ENCODE data around the gene HOXC11. TPM values are rescaled to one million over a fixed set of nuclear protein-coding genes. Genes with fewer than 3 reads are reported as not detected.

Gene HOXC11
- total RNA-seq, 2 experiments from 2014 or later: not detected

DNA sequence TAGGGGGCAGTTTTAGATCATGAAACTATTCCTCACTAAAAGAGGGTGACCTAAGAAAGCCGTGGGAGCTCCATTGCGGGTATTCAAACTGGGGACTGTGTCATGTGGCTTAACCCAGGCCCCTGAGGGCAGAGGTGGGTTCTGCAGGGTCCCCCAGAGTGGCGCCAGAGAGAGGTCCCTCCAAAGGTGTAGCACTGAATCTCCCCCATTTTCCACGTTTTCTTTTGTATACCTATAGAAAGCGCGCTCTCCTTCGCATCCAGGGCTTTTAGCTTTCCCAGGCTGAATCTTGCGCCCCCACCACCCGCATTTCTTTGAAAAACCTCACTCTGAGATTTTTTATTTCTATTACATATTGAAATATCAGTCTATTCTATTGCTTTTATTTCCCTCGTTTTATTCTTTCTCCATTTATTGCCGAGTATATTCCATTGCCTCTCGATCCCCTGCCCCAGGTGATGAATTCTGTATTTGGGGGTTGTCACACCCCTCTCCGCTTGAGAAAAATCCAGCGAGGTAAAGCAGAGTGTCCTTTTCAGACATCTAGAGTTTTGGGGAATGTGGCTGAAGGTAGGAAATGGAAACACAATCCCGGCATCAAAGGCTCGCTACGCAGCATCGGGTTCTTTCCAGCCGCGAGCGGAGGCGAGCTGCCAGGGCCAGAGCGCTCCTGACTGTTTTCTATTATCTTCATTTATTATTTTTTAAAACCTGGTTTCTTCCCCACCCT lies 35.2 kb upstream of the HOXC11 start:
- intact Hi-C loops (cut with micrococcal nuclease): no loop called here
- DNase-seq: no peak
- Mint-ChIP-seq H3K4me3 (no peak overlapping the region), H3K4me1 (ENCODE audit: low read depth) (peaks cover 8% of the 10 kb centered on the region), H3K27ac (no peak overlapping the region), H3K27me3 (peaks cover 80% of the 10 kb centered on the region), H3K36me3 (no peaks in the 10 kb centered on the region), H3K9me3 (no peaks in the 10 kb centered on the region)
- ChIA-PET POLR2A (no interaction called here), CTCF (interaction anchor here (1.0 to 2.7 kb wide), 2 partner anchors 68 to 254 kb away, joined by 5 to 8 read pairs; no protein-coding TSS in a partner anchor)

- peaks cover 77% of the 10 kb centered on the region for H3K27me3 Mint-ChIP-seq
- H3K4me1 Mint-ChIP-seq (ENCODE audit: low read depth): peaks cover 8% of the 10 kb centered on the region
- no peak within 1 kb of the TSS for H3K27ac Mint-ChIP-seq
- ChIA-PET POLR2A (no interaction called here), CTCF (interaction anchor here (2.7 kb wide), 1 partner anchor 67 kb away, joined by 8 read pairs; no protein-coding TSS in a partner anchor)
- no peaks in the 10 kb centered on the region for H3K36me3 Mint-ChIP-seq
- H3K4me3 Mint-ChIP-seq: peak within 1 kb of the TSS; percentile 21
- intact Hi-C loops (cut with micrococcal nuclease): no loop called here
- no peaks in the 10 kb centered on the region for H3K9me3 Mint-ChIP-seq
- peak; percentile 55 for DNase-seq
Observed at GRCh38 chr12:53938326-53939140, 34.4 kb upstream of the HOXC11 start, which contains the start of gene HOXC13. TSS of gene HOXC13 (plus strand) at chr12:53938831. CDS start at chr12:53938907, 76 bp downstream.

DNA sequence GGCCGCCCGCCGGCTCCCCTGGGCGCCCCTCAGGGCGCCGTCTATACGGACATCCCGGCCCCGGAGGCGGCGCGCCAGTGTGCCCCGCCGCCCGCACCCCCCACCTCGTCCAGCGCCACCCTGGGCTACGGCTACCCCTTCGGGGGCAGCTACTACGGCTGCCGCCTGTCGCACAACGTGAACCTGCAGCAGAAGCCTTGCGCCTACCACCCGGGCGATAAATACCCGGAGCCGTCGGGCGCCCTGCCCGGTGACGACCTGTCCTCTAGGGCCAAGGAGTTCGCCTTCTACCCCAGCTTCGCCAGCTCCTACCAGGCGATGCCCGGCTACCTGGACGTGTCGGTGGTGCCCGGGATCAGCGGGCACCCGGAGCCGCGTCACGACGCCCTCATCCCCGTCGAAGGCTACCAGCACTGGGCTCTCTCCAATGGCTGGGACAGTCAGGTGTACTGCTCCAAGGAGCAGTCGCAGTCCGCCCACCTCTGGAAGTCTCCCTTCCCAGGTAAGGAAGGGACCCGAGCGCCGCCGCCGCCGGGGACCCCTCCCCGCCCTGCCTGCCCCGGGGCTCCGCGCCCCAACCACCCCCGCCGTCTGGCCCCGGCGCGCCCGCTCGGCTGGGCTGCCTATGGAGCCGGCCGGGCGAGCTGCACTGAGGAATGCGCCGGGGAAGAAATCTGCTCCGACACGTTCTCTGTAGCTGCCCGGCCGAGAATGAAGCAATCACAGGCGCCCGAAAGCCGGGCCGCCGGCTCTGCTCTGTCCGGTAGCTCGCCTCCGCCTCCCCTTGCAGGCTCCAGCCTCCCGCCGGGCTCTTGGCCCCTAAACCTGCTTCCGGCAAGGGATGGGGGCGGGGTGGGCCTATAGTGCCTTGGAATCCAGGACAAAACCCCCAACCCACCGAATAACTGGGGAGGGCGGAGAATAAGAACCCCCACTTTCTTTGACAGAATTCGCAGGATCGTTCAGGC lies 33.5 kb upstream of the HOXC11 start:
- H3K9me3 Mint-ChIP-seq: no peaks in the 10 kb centered on the region
- H3K27me3 Mint-ChIP-seq: peaks cover 77% of the 10 kb centered on the region
- peaks cover 8% of the 10 kb centered on the region for H3K4me1 Mint-ChIP-seq (ENCODE audit: low read depth)
- CTCF ChIA-PET: interaction anchor here (1.3 to 2.7 kb wide), 3 partner anchors 13 to 262 kb away, joined by 3 to 8 read pairs (median 4); no protein-coding TSS in a partner anchor
- no peaks in the 10 kb centered on the region for H3K36me3 Mint-ChIP-seq
- H3K4me3 Mint-ChIP-seq: peak overlapping the region; percentile 21
- intact Hi-C loops (cut with micrococcal nuclease): no loop called here
- DNase-seq: no peak
- POLR2A ChIA-PET: no interaction called here
- H3K27ac Mint-ChIP-seq: no peak overlapping the region

DNA sequence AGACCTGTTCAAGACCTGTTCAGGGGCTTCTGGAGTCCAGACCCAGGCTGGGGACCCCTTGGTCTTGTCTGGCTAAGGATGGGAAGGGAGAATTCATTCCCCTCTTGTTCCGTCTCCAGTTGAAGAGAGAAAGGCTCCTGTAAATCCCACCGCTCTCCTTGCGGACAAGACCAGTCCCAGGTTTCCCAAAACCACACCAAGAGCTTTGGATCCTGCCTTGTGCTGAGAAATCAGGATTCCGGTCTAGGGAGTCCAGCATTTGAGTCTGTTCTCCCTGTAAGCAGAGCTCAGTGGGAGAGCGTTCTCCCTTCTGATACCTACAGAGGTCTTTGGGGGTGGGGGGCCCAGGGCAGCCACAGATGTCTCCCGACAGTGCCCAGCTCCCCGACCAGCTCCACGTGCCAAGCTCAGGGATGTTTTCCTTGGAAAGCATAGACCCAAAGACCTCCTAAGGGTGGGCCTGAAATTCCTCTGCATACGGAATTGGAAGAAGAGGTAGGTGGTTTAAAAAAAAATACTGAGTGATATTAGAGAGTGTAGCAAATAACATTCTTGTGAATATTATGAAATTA lies 32.4 kb upstream of the HOXC11 start:
- intact Hi-C loops (cut with micrococcal nuclease): no loop called here
- H3K4me1 Mint-ChIP-seq (ENCODE audit: low read depth): peaks cover 8% of the 10 kb centered on the region
- H3K4me3 Mint-ChIP-seq: no peak overlapping the region
- no peaks in the 10 kb centered on the region for H3K36me3 Mint-ChIP-seq
- H3K27ac Mint-ChIP-seq: no peak overlapping the region
- ChIA-PET CTCF (interaction anchor here (1.2 to 2.7 kb wide), 4 partner anchors 12 to 261 kb away, joined by 3 to 8 read pairs (median 4); partner anchors contain the start of gene HOXC5), POLR2A (no interaction called here)
- H3K9me3 Mint-ChIP-seq: no peaks in the 10 kb centered on the region
- peaks cover 77% of the 10 kb centered on the region for H3K27me3 Mint-ChIP-seq
- DNase-seq: no peak

GRCh38 chr12:53941187-53941586 lies 31.7 kb upstream of the HOXC11 start:
- H3K9me3 Mint-ChIP-seq: no peaks in the 10 kb centered on the region
- no peaks in the 10 kb centered on the region for H3K36me3 Mint-ChIP-seq
- H3K27me3 Mint-ChIP-seq: peaks cover 77% of the 10 kb centered on the region
- H3K4me1 Mint-ChIP-seq (ENCODE audit: low read depth): peaks cover 5% of the 10 kb centered on the region
- no peak for DNase-seq
- H3K27ac Mint-ChIP-seq: no peak overlapping the region
- H3K4me3 Mint-ChIP-seq: no peak overlapping the region
- intact Hi-C loops (cut with micrococcal nuclease): no loop called here
- POLR2A ChIA-PET: no interaction called here
- CTCF ChIA-PET: interaction anchor here (1.2 kb wide), 1 partner anchor 91 kb away, joined by 3 read pairs; the partner anchor contains the start of gene HOXC5

DNA sequence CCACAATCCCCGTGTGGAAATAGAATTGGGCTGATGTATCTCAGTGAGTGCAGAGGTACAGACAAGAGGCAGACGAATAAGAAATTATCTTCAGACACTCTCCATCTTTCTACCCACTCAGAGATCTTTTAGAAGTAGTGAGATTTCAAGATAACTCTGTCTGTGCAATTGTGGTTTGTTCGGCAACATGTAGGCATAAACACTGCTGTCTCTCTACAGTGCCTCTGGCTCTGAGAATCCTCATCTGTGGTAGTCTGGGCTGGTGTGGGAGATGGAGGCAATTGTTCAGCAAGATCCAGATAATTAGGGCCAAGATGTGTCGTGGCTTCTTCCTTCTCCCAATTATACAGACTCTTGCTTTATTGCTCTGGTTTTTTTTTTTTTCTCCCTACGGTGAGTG lies 31.2 kb upstream of the HOXC11 start:
- intact Hi-C loops (cut with micrococcal nuclease): no loop called here
- Mint-ChIP-seq H3K4me3 (no peak overlapping the region), H3K9me3 (no peaks in the 10 kb centered on the region), H3K4me1 (ENCODE audit: low read depth) (peaks cover 5% of the 10 kb centered on the region), H3K27me3 (peaks cover 76% of the 10 kb centered on the region), H3K36me3 (no peaks in the 10 kb centered on the region), H3K27ac (no peak overlapping the region)
- no peak for DNase-seq
- ChIA-PET CTCF (no interaction called here), POLR2A (no interaction called here)

DNA sequence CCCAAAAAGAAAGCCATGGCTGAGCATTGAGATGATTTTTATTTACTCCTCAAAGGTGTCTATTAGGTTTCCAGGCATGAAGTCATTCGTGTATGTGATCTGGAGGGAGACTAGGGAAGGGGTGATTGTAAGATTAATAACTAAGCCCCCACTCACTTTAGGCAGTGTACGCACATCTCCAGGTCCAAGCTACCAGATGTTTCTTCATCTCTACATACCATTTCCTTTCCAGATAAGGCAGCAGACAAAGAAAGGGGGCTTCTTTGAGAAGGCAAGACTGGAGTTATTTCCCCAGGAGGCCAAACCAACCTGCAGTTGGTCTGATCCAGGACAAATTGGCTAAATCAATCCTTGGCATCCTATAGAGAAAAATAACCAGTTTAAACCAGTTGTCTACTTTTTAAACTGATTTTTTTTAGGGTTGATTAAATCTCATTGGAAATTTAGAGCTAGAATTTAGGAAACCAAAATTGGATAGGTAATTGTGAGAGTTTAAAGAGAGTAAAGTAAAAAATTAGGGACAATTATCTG lies 30.4 kb upstream of the HOXC11 start:
- H3K27me3 Mint-ChIP-seq: peaks cover 76% of the 10 kb centered on the region
- no peak overlapping the region for H3K4me3 Mint-ChIP-seq
- POLR2A ChIA-PET: no interaction called here
- H3K4me1 Mint-ChIP-seq (ENCODE audit: low read depth): peaks cover 5% of the 10 kb centered on the region
- CTCF ChIA-PET: interaction anchor here (0.6 kb wide), 1 partner anchor 259 kb away, joined by 3 read pairs; no protein-coding TSS in a partner anchor
- no peaks in the 10 kb centered on the region for H3K36me3 Mint-ChIP-seq
- intact Hi-C loops (cut with micrococcal nuclease): no loop called here
- no peak for DNase-seq
- no peaks in the 10 kb centered on the region for H3K9me3 Mint-ChIP-seq
- H3K27ac Mint-ChIP-seq: no peak overlapping the region

GRCh38 chr12:53944209-53944608 lies 28.7 kb upstream of the HOXC11 start:
- POLR2A ChIA-PET: no interaction called here
- no peak overlapping the region for H3K27ac Mint-ChIP-seq
- H3K4me3 Mint-ChIP-seq: no peak overlapping the region

DNA sequence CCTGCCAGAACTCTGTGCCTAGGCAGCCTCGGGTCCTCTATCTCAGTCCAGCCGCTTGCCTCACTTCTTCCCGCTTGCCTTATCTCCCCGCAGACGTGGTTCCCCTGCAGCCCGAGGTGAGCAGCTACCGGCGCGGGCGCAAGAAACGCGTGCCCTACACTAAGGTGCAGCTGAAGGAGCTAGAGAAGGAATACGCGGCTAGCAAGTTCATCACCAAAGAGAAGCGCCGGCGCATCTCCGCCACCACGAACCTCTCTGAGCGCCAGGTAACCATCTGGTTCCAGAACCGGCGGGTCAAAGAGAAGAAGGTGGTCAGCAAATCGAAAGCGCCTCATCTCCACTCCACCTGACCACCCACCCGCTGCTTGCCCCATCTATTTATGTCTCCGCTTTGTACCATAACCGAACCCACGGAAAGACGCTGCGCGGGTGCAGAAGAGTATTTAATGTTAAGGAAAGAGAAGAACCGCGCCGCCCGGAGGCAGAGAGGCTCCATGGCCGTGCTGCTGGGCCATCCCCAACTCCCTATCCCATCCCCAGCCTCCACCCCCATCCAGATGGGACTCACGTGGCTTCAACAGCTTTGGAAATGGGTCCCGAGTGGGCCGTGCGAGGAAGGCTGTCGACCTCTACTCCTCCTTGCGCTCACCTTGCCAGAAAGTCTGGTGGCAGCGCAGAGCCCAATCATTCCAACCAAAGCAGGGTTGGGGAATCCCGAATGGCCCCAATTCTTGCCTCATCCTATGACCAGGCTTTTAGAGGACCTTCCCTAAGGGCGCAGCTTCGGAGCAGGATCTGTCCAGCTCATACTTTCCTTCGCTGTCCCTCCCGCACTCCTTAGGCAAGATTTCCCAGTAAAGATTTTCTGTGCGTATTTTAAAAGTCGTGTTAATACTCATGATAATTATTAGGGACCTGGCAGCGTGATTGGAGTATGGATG lies 27.7 kb upstream of the HOXC11 start:
- POLR2A ChIA-PET: no interaction called here
- CTCF ChIA-PET: interaction anchor here (1.0 to 1.4 kb wide), 2 partner anchors 41 to 188 kb away, joined by 3 read pairs; no protein-coding TSS in a partner anchor
- no peak overlapping the region for H3K4me3 Mint-ChIP-seq
- H3K4me1 Mint-ChIP-seq (ENCODE audit: low read depth): peaks cover 5% of the 10 kb centered on the region
- intact Hi-C loops (cut with micrococcal nuclease): no loop called here
- no peaks in the 10 kb centered on the region for H3K9me3 Mint-ChIP-seq
- DNase-seq: no peak
- no peak overlapping the region for H3K27ac Mint-ChIP-seq
- no peaks in the 10 kb centered on the region for H3K36me3 Mint-ChIP-seq
- peaks cover 78% of the 10 kb centered on the region for H3K27me3 Mint-ChIP-seq

More at GRCh38 chr12:53944209-53944608, 28.7 kb upstream of the HOXC11 start:
- peaks cover 79% of the 10 kb centered on the region for H3K27me3 Mint-ChIP-seq
- H3K9me3 Mint-ChIP-seq: no peaks in the 10 kb centered on the region
- intact Hi-C loops (cut with micrococcal nuclease): no loop called here
- H3K36me3 Mint-ChIP-seq: no peaks in the 10 kb centered on the region
- H3K4me1 Mint-ChIP-seq (ENCODE audit: low read depth): peaks cover 5% of the 10 kb centered on the region
- CTCF ChIA-PET: no interaction called here
- no peak for DNase-seq

- Mint-ChIP-seq H3K4me1 (ENCODE audit: low read depth) (peaks cover 9% of the 10 kb centered on the region), H3K36me3 (no peaks in the 10 kb centered on the region), H3K27ac (no peak overlapping the region), H3K4me3 (no peak overlapping the region), H3K27me3 (peaks cover 83% of the 10 kb centered on the region), H3K9me3 (no peaks in the 10 kb centered on the region)
- POLR2A ChIA-PET: interaction anchor here (0.6 kb wide), 1 partner anchor 43 kb away, joined by 4 read pairs; no protein-coding TSS in a partner anchor
- CTCF ChIA-PET: no interaction called here
- intact Hi-C loops (cut with micrococcal nuclease): no loop called here
- DNase-seq: no peak
Observed at GRCh38 chr12:53947743-53948142, 25.2 kb upstream of the HOXC11 start.

Data from activated CD4-positive, alpha-beta memory T cell treated with anti-CD3 and anti-CD28 coated beads for 36 hours (primary cell).